AG04450 (cell line): ENCODE measurements around the gene CLNK. TPM values are rescaled to one million over a fixed set of nuclear protein-coding genes. Genes with fewer than 3 reads are reported as not detected.

ENCODE experiments used
- CTCF ChIA-PET: fragments of 300-600, 350-600 bp; formaldehyde crosslinking; extraction: SDS; loops from one replicate; lab custom pipeline; 2022; ENCODE audit warnings: antibody characterized with exemption, inconsistent platforms; lab: Charles Lee
- POLR2A ChIA-PET: fragments of 350-600 bp; formaldehyde crosslinking; extraction: SDS; loops from one replicate; lab custom pipeline; 2021; ENCODE audit warnings: antibody characterized with exemption, inconsistent platforms; lab: Yijun Ruan, JAX
- DNase-seq: peaks from one replicate; pipeline ENCODE4 v3.0.0-alpha.2; 2011; ENCODE audit warnings: low read depth, low spot score
- H3K27ac ChIP-seq: one replicate; pipeline ENCODE4 v1.5.1; 2012; ENCODE audit warnings: low read depth, low read length, control low read depth
- H3K27me3 ChIP-seq: one replicate; pipeline ENCODE4 v1.6.0; 2012; ENCODE audit warnings: low read length; ENCODE audit not compliant: control insufficient read depth, insufficient read depth
- H3K4me3 ChIP-seq: 2 replicates; pipeline ENCODE4 v1.5.1; 2011; ENCODE audit warnings: mild to moderate bottlenecking, low read depth, low read length, control low read depth
- H3K9me3 ChIP-seq: 2 replicates; pipeline ENCODE4 v1.5.1; 2012; ENCODE audit warnings: low read length; ENCODE audit not compliant: control insufficient read depth, insufficient read depth
- CTCF ChIP-seq: IDR thresholded peaks from 2 replicates; pipeline ENCODE4 v1.5.1; 2011; ENCODE audit warnings: low read depth, low read length, control low read depth, inconsistent platforms
- polyA plus RNA-seq: library from polyadenylated mRNA; depleted of rRNA; stranded (reverse); fragments of >200 nt; gene quantifications from 2 replicates; pipeline ENCODE4 v1.2.3, GENCODE V29; 2011

The CLNK gene
- polyA plus RNA-seq, 1 experiment: not detected

GRCh38 chr4:10648479-10648878 is 36.1 kb downstream of the CLNK start:
- POLR2A ChIA-PET: no interaction called here
- Histone ChIP-seq H3K4me3 (no peak overlapping the region), H3K27ac (no peak overlapping the region), H3K27me3 (no peaks in the 10 kb centered on the region), H3K9me3 (no peaks in the 10 kb centered on the region)
- no peak for DNase-seq
- TF ChIP-seq CTCF: no peak
- CTCF ChIA-PET: no interaction called here

- H3K4me3 ChIP-seq: no peak overlapping the region
- no peak overlapping the region for H3K27ac ChIP-seq
- TF ChIP-seq CTCF: no peak
- no peaks in the 10 kb centered on the region for H3K9me3 ChIP-seq
- no peak for DNase-seq
- POLR2A ChIA-PET: no interaction called here
- CTCF ChIA-PET: no interaction called here
- H3K27me3 ChIP-seq: no peaks in the 10 kb centered on the region
Observed at GRCh38 chr4:10647846-10648245, 36.7 kb downstream of the CLNK start.

- TF ChIP-seq CTCF: no peak
- no peaks in the 10 kb centered on the region for H3K9me3 ChIP-seq
- ChIA-PET POLR2A (no interaction called here), CTCF (no interaction called here)
- no peak overlapping the region for H3K4me3 ChIP-seq
- no peak overlapping the region for H3K27ac ChIP-seq
- H3K27me3 ChIP-seq: peaks cover under 1% of the 10 kb centered on the region
- no peak for DNase-seq
Observed at GRCh38 chr4:10643600-10644425, 40.8 kb downstream of the CLNK start.

- no peak overlapping the region for H3K27ac ChIP-seq
- DNase-seq: no peak
Observed at GRCh38 chr4:10640561-10641201, 43.9 kb downstream of the CLNK start.

More at GRCh38 chr4:10640561-10641201, 43.9 kb downstream of the CLNK start:
- POLR2A ChIA-PET: interaction anchor here (0.6 kb wide), 1 partner anchor 35 kb away, joined by 3 read pairs; no protein-coding TSS in a partner anchor
- Histone ChIP-seq H3K27me3 (peaks cover 2% of the 10 kb centered on the region), H3K9me3 (no peaks in the 10 kb centered on the region), H3K4me3 (no peak overlapping the region)
- CTCF ChIA-PET: interaction anchor here (0.8 kb wide), 1 partner anchor 59 kb away, joined by 3 read pairs; no protein-coding TSS in a partner anchor
- no peak for TF ChIP-seq CTCF
